Measurements from ENCODE around the gene C12orf60.
"Not testable (repeated sequence)": the region's sequence is repeated elsewhere in the genome, so short reads cannot be mapped to it uniquely, and the experiment has no call there.

Gene C12orf60, protein sequence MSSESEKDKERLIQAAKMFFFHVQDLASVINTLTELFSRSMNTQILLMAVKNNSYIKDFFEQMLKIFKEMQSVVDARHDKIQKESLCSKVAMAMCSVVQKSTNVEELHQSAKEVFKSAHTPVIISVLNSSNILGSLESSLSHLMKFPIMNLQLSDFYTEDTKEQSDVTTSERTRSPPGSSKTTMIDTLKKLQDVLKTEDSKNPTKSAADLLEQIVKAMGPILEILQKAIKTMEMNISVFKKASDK

DNA sequence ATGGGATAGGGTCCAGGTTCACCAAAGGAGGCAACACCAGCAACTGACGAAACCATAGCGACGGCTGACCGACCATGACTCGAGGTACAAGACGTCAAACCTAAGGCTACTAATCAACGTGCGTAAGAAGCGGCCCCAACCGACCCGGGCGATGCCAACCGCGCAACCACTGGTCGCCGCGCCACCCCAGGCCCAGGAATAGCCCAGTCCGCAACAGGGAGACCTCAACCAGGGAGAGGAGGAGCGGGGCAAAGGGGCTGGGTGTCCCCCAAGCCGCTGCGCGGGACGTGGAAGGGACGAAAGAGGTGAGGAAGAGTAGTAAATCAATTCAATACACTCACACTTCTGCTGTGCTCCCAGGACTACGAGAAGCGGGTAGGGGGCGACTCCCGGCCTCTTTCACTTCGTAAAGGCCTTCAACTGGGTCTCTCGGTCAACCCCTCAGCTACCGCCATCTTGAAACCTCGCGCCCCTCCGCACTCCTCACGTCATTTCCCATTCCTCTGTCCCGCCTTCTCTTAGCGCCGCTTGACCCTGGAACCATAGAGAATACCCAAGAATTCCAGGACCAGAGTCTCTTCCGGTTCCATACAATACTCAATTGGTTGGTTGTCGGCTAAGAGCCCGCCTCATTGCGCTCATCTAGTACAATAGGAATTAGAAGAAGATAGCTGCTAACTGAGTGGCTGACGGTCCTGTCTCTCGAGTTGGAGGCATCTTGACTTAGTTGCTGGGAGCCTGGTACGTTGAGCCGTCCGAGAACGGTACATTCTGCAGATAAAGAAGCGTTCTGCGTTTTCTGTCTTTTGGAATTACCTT lies at the start of gene C12orf60, which contains the start of gene WBP11:
Gene C12orf60, plus strand, starts transcription at position 660 of the 819 bp plus-strand sequence. CDS start 19,266 bp downstream, outside the sequence.
Gene WBP11, minus strand, starts transcription at position 468 of the 819 bp plus-strand sequence. CDS start 2,095 bp downstream, outside the sequence.
- peak; percentile 100 for FAIRE-seq

DNA sequence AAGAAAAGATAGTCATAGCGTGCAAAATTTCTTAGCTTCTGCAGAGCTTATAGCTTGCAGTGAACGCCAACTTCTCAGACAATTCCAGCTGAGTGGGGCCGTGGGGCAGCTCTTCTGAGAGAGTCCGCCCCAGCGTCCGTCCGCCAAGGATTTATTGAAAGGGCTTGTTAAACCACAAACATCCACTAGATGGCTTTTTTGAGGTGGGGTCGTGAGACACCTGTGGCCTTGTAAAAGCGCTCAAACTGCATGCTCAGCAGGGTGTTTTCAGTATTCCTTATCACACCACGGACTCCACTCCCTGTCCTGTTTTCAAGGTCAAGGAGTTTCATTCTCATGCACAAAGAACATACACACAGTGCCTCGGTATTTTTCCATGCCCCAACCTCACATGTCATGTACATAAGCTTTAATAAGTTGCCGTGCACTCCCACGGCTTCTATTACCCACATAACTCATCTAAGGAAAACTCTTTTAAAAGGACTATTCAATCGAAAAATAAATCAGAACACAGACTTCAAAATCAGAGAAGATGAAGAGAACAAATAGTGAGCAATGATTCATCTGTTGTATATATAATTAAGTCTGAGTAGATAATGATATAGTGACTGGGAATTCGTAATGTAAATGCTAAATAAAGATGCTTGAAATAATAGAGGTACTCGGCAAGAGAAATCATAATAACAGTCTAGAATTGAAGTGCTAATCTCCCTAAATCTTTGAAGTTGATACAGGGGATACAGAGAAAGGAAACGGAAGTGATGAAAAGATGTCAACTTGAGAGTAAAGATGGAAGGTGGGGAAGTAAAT lies 46.9 kb upstream of the C12orf60 start:
- peak; percentile 30 for FAIRE-seq

DNA sequence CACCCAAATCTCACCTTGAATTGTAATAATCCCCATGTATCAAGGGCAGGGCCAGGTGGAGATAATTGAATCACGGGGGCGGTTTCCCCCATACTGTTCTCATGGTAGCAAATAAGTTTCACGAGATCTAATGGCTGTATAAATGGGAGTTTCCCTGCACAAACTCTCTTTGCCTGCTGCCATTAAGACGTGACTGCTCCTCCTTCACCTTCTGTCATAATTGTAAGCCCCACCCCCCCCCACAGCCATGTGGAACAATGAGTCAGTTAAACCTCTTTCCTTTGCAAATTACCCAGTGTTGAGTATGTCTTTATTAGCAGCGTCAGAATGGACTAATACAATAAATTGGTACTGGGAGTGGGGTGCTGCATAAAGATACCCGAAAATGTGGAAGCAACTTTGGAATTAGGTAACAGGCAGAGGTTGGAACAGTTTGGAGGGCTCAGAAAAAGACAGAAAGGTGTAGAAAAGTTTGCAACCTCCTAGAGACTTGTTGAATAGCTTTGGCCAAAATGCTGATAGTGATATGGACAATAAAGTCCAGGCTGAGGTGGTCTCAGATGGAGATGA lies 43.7 kb upstream of the C12orf60 start:
- not testable (repeated sequence) for FAIRE-seq

DNA sequence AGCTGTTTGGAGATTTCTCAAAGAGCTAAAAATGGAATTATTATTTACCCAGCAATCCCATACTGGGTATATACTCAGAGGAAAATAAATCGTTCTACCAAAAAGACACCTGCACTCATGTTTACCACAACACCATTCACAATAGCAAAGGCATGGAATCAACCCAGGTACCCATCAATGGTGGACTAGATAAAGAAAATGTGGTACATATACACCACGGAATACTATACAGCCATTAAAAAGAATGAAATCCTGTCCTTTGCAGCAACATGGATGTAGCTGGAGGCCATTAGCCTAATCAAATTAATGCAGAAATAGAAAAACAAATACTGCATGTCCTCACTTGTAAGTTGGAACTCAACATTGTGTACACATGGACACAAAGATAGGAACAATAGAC lies 38.1 kb upstream of the C12orf60 start:
- no peak for FAIRE-seq

DNA sequence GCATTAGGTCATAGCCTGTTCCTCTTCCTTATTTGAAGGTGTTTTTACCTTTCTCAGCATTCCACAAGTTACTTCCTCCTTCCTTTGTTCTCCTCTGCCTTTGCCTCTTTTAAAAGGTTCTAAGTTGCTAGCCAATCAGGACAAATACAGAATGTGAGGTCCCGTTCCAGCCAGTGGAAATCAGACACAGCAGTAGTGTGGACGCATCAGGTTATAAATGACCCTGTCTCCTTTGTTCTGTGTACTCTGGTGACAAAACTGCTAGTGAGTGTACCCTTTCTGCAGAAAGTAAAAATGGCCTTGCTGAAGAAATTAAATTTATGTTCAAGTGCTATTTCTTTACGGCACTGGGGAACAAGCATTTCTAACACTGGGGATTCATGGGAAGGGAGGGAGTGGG lies 37.5 kb upstream of the C12orf60 start:
- not testable (repeated sequence) for FAIRE-seq

DNA sequence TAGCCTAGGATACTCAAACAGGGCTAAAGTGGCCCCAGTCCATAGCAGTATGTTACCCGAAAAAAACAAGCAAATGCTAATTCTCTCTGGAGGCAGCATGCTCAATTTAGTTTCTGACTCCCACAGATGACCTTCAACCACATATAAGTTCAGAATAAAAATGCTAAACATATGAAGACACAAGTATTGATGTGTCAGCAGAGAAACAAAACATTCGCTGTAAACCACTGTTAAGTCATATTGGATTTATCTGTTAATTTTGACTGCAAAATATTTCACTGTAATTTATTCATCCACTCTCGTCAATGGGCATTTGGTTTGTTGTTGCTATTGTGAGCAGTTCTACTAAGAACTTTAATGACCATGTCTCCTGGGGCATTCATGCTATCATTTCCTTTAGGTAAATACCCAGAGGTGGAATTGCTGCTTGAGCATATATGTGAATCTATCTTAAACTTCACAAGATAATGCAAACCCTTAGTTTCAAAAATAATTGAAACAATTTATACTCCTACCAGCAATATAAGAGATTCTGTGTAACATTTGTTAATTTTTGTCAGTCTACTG lies 36.7 kb upstream of the C12orf60 start:
- FAIRE-seq: no peak

DNA sequence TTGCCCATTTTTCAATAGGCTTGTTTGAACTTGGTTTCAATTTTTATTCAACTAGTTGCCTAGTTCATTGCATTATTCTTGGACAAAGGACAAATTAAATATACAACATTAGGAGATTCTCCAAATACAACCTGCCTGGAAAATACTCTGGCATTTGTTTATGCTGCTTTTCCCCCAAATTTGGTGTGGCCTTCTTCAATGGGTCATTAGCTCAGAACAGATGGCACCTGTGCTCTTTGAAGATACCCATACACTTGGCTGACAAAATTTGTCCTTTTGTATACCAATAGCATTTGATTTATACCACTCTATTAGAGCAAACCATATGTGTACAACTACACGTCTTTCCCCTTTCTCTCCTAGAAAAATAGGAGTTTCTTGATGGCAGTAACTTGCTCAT lies 35.9 kb upstream of the C12orf60 start:
- no peak for FAIRE-seq

DNA sequence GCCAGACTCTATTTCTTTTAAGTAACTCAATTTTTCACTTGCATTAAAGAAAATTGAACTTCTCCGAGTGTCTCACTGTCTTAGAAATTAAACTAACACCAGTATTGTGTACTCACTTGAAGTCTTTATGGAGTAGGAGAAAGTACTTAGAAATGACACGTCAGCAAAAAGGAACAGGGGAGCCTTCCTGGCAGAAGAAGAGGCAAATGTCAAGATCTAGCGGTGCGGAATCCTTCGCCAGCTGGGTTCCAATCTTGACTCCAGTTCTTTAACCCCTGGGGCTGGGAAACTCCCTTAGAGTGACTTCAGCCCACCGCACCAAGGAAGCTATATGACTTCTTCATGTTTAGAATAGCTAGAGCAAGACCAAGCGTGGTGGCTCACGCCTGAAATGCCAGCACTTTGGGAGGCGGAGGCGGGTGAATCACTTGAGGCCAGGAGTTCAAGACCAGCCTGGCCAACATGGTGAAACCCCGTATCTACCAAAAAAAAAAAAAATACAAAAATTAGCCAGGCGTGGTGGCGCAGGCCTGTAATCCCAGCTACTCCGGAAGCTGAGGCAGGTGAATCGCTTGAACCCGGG lies 34.6 kb upstream of the C12orf60 start:
- FAIRE-seq: no peak

DNA sequence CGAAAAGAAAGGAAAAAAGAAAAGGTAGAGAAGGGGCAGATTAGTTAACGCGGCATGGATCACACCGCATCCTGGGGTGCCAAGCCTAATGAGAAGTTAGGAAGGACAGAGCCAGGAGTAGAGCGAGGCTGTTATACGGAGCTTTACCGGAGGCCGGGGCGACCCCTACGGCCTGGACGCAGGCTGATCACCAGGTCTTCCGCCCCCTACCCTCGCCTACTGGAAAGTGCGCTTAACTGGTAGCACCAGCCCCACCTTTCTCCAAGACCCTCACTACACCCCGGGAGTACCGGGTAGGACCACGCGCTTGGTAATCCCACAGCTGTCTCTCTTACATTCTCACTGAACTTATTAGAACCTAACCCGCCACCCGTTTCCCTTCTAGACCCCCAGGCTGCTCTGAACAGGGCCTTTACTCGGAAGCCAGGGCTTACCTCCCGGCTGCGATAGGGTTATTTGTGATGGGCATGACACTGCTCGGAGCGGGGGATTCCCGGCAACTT lies 34.0 kb upstream of the C12orf60 start:
- no peak for FAIRE-seq

DNA sequence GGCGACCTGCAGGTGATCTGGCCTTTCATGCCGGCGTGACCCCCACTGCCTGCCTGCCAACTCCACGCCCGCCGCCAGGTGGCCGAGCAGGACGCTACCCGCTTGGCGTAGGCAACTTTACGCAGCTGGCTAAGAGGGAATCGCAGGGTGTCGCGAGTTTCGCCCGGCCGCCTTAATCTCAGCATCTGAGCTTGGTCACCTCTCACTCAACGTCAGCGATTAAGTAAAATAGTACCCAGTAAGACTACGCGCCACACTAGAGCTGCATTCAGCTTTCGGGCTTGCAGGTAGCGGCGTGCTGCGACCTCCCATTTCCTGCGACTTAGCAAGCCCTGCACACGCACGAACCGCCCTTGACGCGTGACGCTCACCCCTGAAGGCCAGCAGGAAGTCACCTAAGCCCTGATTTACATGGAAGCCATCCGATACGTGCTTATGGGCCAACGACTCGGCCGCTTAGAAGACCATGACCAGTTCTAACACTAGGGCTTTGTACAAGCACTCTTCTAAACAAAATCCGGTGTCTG lies 33.4 kb upstream of the C12orf60 start:
- FAIRE-seq: no peak

DNA sequence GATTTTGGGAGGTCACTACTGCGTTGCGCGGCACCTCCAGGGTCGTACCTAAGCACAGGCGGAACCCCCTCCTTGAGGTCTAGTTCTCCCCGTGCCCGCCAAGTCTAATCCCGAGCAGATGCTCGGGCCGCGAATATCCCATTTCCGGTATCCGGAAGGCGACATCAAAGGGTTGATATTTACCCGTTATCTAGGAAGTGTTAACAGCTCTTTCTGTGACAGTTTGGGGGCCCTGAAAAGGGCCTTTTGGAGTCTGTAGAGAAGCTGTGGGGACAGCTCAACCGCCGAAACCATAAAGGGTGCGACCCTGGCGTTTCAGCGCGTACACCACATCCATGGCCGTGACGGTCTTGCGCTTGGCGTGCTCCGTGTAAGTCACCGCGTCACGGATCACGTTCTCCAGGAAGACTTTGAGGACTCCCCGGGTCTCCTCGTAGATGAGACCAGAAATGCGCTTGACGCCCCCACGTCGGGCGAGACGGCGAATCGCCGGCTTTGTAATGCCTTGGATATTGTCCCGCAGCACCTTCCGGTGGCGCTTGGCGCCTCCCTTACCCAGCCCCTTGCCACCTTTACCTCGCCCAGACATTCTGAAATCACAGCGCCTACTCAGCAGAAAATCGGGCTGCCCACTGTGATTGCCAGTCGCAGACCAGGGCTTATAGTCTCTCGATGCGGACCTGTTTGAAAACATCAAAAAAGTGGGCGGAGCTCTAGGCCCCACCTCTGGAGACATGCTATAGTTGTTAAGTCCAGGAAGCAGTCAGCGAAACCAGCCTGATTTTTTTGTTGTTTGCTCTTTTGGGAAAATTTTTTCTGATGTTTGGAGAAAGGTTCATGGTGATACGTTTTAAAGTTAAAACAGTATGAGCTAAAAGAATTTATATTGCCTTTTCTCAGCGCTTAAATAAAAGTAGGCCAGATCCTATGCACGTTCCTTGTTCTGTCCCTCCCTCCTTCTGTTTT lies 32.7 kb upstream of the C12orf60 start:
- FAIRE-seq: peak; percentile 95

DNA sequence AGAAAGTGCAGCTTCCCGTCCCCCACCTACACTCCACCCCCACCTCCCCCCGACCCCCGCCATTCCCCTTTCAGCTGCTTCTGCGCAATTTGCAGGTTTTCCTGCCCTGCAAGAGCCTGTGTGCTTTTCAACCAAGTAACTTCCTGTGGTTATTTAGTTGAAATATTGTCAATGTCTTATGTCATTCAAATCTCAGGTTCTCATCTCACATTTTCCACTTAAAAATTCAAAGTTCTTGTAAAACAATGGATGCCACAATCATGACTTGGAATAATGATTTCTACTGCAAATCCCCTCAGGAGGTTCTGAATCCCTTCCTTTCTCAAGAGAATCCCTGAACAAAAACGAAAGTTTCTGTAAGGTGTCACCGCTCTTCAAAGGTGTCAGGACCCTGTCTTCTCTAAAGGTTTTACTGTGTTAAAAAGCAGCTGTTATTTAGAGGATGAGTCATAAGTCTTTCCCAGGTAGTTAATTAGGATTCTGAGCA lies 31.8 kb upstream of the C12orf60 start:
- no peak for FAIRE-seq

DNA sequence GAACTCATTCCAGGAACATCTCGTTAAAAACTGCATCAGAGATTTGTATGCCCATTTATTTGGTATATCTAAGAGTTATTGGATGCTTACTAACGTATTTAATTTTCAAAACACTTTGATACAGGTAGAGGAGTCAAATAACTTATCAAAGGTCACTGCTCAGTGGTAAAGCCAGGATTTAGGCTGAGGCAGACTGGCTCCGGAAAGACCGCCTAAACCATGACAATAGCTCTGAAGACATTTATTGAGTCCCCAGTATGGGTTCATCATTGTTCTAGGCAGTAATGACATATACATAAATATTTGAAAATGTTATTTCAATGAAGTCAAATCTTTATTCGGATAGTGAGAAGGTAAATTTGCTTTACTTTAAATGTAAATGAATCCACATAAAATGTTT lies 30.5 kb upstream of the C12orf60 start:
- no peak for FAIRE-seq

DNA sequence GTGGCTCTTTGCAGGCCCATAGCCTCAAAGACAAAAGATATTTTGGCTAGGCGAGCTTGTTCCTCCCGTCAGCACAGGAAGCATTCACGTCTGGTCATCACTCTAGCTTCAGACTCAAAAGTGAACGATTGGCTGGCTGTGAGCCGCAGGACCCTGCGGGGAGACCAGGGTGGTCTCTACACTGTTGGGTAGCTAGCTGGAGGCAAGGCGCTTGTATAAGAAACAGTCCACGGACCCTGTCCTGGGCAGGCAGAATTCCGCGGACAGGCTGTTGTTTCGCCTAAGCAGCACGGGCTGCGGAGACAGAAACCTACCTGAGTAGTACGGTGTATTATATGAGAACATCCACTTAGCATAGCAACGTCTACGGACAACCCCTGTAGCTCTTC lies 29.8 kb upstream of the C12orf60 start:
- FAIRE-seq: no peak

DNA sequence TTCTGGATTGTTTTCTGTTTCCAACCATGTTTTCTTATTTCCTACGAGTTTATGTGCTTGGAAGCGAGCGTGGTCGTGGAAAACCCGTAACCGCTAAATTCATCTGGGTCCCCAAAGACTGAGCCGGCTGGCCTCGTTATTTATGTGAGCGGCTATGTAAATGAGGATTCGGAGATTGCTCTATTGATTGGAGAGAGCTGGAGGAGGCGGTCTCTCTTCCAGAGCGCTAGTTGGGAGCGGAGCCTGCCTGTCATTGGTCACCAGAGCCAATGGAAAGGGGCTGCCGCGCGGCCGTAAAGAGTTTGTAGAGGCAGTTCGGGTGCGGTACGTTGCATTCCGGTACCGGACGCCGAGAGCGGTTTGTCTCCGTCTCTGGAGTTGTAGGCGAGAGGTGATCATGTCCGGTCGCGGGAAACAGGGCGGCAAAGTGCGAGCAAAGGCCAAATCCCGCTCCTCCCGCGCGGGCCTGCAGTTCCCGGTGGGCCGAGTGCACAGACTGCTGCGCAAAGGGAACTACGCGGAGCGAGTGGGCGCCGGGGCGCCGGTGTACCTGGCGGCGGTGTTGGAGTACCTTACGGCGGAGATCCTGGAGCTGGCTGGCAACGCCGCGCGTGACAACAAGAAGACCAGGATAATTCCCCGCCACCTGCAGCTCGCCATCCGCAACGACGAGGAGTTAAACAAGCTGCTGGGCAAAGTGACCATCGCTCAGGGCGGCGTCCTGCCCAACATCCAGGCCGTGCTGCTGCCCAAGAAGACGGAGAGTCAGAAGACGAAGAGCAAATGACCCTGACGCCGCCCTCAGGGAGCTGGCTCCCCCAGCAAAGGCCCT lies 29.2 kb upstream of the C12orf60 start:
- FAIRE-seq: peak; percentile 87

DNA sequence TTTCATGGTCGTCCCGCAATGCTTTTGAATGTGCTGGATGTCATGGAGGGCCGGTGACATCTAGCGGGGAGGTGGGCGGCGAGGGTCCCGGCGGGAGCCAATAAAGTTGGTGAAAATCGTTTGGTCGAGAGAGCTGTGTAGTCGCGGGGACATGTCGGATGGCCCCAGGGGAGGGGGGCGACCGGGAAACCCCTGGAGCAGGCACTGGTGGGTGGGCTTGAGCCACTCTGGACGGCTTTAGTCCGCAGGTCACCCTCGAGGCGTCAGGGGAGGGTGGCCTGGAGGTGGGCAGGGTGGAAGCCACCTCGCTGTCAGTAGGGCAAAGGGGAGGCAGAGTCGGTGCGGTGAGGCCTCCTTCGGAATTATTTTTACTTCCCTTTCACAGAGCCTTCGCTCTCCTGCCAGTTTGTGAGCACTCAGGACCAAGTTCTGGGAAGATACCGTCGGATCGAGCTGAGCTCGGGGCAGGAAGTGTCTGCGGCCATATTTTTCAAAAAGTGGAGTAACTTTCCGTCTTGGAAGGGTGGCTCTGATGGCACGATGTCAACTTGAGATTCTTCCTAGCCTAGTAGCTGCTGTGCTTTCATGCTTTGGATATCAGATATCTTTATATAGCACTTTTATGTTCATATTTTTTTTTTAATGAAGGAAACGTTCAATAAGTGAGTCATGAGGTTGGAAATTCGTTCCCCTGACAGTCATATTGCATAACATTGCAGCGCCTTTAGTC lies 28.4 kb upstream of the C12orf60 start:
- FAIRE-seq: no peak

DNA sequence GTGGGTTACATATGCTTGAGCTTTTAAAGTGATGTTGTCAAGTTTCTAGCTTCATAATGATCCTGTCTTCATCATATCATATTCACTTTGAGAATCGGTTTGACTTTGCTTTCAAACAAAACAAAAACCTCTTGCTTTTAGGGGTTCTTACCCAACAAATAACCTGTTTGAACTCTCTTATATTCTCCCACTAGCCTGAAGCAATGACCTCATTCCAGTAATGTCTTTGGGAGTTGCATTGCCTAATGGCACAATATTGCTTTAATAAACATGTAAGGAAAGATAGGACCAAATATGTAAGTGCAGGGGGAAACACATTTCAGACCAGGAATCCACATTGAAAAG lies 27.9 kb upstream of the C12orf60 start:
- no peak for FAIRE-seq

DNA sequence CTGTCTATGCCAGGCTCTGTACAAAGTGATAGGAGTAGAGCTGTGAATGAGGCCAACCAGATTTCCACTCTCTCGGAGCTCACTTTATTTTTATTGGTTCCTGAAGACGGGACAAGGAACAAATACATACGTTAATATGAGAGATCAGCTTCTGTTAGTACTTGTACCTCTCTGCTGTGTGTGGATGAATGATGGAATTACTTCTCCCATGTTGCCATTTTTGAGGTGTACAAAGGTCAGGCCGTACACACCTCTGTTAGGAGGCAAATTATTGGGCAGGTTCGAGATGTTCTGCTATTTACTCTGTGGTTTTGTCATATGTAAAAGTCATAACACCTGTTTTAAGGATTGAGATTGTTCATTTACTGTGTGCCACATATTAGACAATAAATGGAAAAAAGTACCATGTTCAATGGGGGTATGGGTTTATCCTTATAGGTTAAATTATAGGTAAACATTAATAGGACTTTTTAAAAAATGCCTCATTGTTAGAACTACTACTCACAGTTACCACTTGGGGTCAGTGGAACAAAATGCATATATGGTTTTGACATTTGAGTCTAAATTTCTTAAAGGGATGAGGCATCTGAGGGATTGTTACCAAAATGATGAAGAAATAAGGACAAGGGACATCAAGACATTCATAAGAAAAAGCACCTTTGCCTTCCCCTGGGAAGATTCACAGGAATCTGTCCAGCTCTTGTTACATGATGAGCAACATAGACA lies 27.1 kb upstream of the C12orf60 start:
- FAIRE-seq: no peak

All from islet of Langerhans (tissue), 1 donor.